ENCODE results near the gene ERC1. TPM values are rescaled to one million over a fixed set of nuclear protein-coding genes. Genes with fewer than 3 reads are reported as not detected.

Gene ERC1
- total and polyA plus RNA-seq, 2 experiments from 2014 or later: 18.4 to 29.7 TPM

- DNase-seq (ENCODE audit: low spot score): no peak
- Histone ChIP-seq H3K4me2 (no peak overlapping the region), H3K9me3 (ENCODE audit: low read depth) (no peaks in the 10 kb centered on the region), H3K79me2 (no peaks in the 10 kb centered on the region), H3K4me3 (no peak overlapping the region), H3K27me3 (no peaks in the 10 kb centered on the region), H3K4me1 (ENCODE audit: insufficient read depth) (no peaks in the 10 kb centered on the region), H3K27ac (no peak overlapping the region), H4K20me1 (ENCODE audit: insufficient read depth, poor library complexity, severe bottlenecking) (no peaks in the 10 kb centered on the region), H3K36me3 (replicated peaks; ENCODE audit: insufficient read depth, low read depth) (no peaks in the 10 kb centered on the region), H3K9me2 (replicated peaks; ENCODE audit: insufficient read depth) (no peaks in the 10 kb centered on the region), H2AFZ (no peak overlapping the region)
- 69% methylated on average over 1 of the region's 1 CpG for WGBS (ENCODE audit: low lambda C conversion rate, missing lambda C conversion rate)
- TF ChIP-seq EZH2phosphoT487 (IDR thresholded peaks at IDR 0.05; ENCODE audit: low read depth, severe bottlenecking, unreplicated experiment): no peak
- TF ChIP-seq EZH2 (IDR thresholded peaks at IDR 0.05; ENCODE audit: borderline replicate concordance): no peak
- no peak for TF ChIP-seq CTCF (IDR thresholded peaks at IDR 0.05; ENCODE audit: poor library complexity)
Measured at GRCh38 chr12:1439201-1439600, 448.2 kb downstream of the ERC1 start.

GRCh38 chr12:1439687-1440086 lies 448.7 kb downstream of the ERC1 start:
- TF ChIP-seq EZH2 (IDR thresholded peaks at IDR 0.05; ENCODE audit: borderline replicate concordance): no peak
- no peak for TF ChIP-seq CTCF (IDR thresholded peaks at IDR 0.05; ENCODE audit: poor library complexity)
- no peak for TF ChIP-seq EZH2phosphoT487 (IDR thresholded peaks at IDR 0.05; ENCODE audit: low read depth, severe bottlenecking, unreplicated experiment)
- peaks cover 4% of the 10 kb centered on the region for H3K4me1 ChIP-seq (ENCODE audit: insufficient read depth)
- no peak overlapping the region for H3K4me2 ChIP-seq
- no peaks in the 10 kb centered on the region for H3K36me3 ChIP-seq (replicated peaks; ENCODE audit: insufficient read depth, low read depth)
- H4K20me1 ChIP-seq (ENCODE audit: insufficient read depth, poor library complexity, severe bottlenecking): no peaks in the 10 kb centered on the region
- no peaks in the 10 kb centered on the region for H3K27me3 ChIP-seq
- H3K4me3 ChIP-seq: no peak overlapping the region
- H3K27ac ChIP-seq: no peak overlapping the region
- H3K9me3 ChIP-seq (ENCODE audit: low read depth): no peaks in the 10 kb centered on the region
- DNase-seq (ENCODE audit: low spot score): no peak
- no peak overlapping the region for H2AFZ ChIP-seq
- no peaks in the 10 kb centered on the region for H3K79me2 ChIP-seq
- WGBS (ENCODE audit: low lambda C conversion rate, missing lambda C conversion rate): 77% methylated on average over 3 of the region's 3 CpGs
- H3K9me2 ChIP-seq (replicated peaks; ENCODE audit: insufficient read depth): no peaks in the 10 kb centered on the region

GRCh38 chr12:1443421-1444141 lies 452.6 kb downstream of the ERC1 start:
- WGBS (ENCODE audit: low lambda C conversion rate, missing lambda C conversion rate): 73% methylated on average over 8 of the region's 8 CpGs
- Histone ChIP-seq H3K79me2 (no peaks in the 10 kb centered on the region), H3K4me3 (no peak overlapping the region), H3K9me2 (replicated peaks; ENCODE audit: insufficient read depth) (no peaks in the 10 kb centered on the region), H3K4me2 (peak overlapping the region; percentile 55), H3K36me3 (replicated peaks; ENCODE audit: insufficient read depth, low read depth) (no peaks in the 10 kb centered on the region), H4K20me1 (ENCODE audit: insufficient read depth, poor library complexity, severe bottlenecking) (no peaks in the 10 kb centered on the region), H3K27ac (peak overlapping the region; percentile 19), H3K27me3 (no peaks in the 10 kb centered on the region), H3K4me1 (ENCODE audit: insufficient read depth) (peaks cover 4% of the 10 kb centered on the region), H2AFZ (no peak overlapping the region), H3K9me3 (ENCODE audit: low read depth) (no peaks in the 10 kb centered on the region)
- DNase-seq (ENCODE audit: low spot score): no peak
- no peak for TF ChIP-seq EZH2phosphoT487 (IDR thresholded peaks at IDR 0.05; ENCODE audit: low read depth, severe bottlenecking, unreplicated experiment)
- no peak for TF ChIP-seq CTCF (IDR thresholded peaks at IDR 0.05; ENCODE audit: poor library complexity)
- no peak for TF ChIP-seq EZH2 (IDR thresholded peaks at IDR 0.05; ENCODE audit: borderline replicate concordance)

Measured in hepatocyte (in vitro differentiated cells).